ENCODE data around the gene TMEM258.
A peak's percentile ranks its signal among the peaks of the same experiment; 100 is the strongest.

DNA sequence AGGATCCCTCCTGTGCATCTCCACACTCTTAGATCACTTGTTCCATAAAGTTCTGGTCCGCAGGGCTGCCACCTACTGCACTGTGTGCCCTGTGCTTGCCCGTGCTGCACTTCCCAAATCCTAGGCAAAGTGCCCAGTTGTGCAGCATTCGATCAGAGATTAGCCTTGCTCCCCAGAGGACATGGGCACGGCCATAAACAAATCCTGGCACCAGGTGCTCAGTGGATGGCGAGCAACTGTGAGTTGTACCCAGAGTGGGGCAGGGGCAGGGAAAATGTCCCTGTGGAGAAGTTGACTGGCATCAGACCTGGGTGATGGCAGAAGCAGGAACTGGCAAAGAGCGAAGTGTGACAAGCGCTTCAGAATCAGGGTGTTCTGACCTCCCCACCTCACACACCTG is 40.4 kb upstream of the TMEM258 start:
- TF ChIP-seq POLR2AphosphoS5 (IDR thresholded peaks at IDR 0.05; ENCODE audit: borderline replicate concordance, low read depth, low read length) (peak; percentile 12; the same call in 1 of the 2 replicates), EZH2 (IDR thresholded peaks at IDR 0.05) (no peak), FOXP2 (optimal IDR thresholded peaks at IDR 0.05; ENCODE audit: control extremely low read depth, extremely low read length, insufficient read depth) (no peak)

Measured in SK-N-MC (cell line).